ENCODE measurements around the gene CDC5L. TPM values are rescaled to one million over a fixed set of nuclear protein-coding genes. Genes with fewer than 3 reads are reported as not detected.

Gene CDC5L
- total RNA-seq, 1 donor from 2014 or later: 26.6 TPM

DNA sequence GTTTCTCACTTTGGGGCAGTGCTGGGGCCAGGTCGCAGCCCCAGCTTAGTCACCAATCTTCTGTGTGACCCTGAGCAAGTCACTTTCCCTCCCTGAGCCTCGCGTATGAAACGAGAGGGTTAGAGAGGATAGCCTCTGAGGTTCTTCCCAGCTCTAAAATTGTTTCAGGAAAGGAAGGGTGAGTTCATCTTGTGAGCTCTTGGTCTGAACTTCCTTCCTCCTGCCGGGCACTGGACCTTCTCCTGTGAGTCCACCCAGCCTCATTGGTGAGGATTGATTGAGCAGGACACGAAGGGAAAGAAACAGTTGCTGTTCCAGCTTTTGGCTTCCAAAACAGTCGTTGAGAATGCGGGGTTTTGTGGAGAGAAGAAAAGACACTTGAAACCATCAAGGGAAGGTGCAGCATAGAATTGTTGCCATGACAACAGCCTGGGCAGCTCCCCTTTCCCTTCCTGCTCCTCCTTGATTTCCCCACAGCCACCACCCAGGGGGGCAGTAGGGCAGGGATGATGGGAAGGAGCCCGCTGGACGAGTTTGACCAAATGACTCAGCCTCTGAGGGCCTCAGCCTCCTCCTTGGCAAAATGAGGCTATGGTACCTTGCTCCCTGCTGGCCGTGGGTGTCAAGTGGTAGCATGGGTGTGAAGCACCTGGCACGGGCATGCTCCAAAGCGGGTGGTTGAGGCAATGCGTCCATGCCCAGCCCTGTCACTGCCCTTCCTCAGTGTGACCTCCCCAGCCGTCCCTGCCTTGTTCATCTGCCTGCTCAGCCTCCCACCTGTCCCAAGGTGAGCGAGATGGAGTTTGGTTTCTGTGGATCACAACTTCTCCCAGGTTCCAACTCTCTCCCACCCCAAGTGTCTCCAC is 107.8 kb downstream of the CDC5L start:
- intact Hi-C loops (cut with micrococcal nuclease): no loop called here

- intact Hi-C loops (cut with micrococcal nuclease): no loop called here
Measured at GRCh38 chr6:44496665-44497369, 109.3 kb downstream of the CDC5L start.

- intact Hi-C loops (cut with micrococcal nuclease): no loop called here
Measured at GRCh38 chr6:44497807-44498206, 110.3 kb downstream of the CDC5L start.

- intact Hi-C loops (cut with micrococcal nuclease): no loop called here
Measured at GRCh38 chr6:44498436-44498835, 110.9 kb downstream of the CDC5L start.

- intact Hi-C loops (cut with micrococcal nuclease): no loop called here
Measured at GRCh38 chr6:44499609-44500008, 112.1 kb downstream of the CDC5L start.

Other genes starting within 250 kb of the CDC5L start
- gene CAPN11, start 228.9 kb upstream of the CDC5L start, total RNA-seq: not detected in 2 replicates
- gene MYMX, start 170.8 kb upstream of the CDC5L start, total RNA-seq: not detected in 2 replicates
- gene SLC29A1, start 164.1 kb upstream of the CDC5L start, total RNA-seq: 33.5 and 39.7 TPM in 2 replicates
- 762 and 772 TPM in 2 replicates for gene HSP90AB1, start 140.6 kb upstream of the CDC5L start, total RNA-seq
- 31.6 and 34.6 TPM in 2 replicates for gene SLC35B2, start 130.2 kb upstream of the CDC5L start, total RNA-seq
- gene NFKBIE, start 122.2 kb upstream of the CDC5L start, total RNA-seq: 32.6 and 39.2 TPM in 2 replicates
- not detected in 2 replicates for gene TMEM151B, start 117.3 kb upstream of the CDC5L start, total RNA-seq
- 19.8 and 20.0 TPM in 2 replicates for gene AARS2, start 74.4 kb upstream of the CDC5L start, total RNA-seq
- gene SPATS1, start 45.1 kb upstream of the CDC5L start, total RNA-seq: not detected in 2 replicates